Peyer's patch (tissue), 4 donors: Measurements from ENCODE around the gene TMED7.

Source experiments
- CTCF ChIP-seq, 6 experiments: fragments of 450-650 bp in 4 of 6; fragments of 200-600 bp in 2 of 6; sonication (generic) in 1 of 6; IDR thresholded peaks; one replicate each; pipeline ENCODE4 v1.5.1; 2017 to 2019; ENCODE audit warnings: antibody characterized with exemption in 6 of 6, mild to moderate bottlenecking in 3 of 6, moderate library complexity in 1 of 6
- POLR2A ChIP-seq, 2 donors: fragments of 450-650 bp; IDR thresholded peaks; one replicate each; pipeline ENCODE4 v1.5.1; 2017; ENCODE audit warnings: antibody characterized with exemption in 2 of 2, mild to moderate bottlenecking in 2 of 2, moderate library complexity in 2 of 2

- TF ChIP-seq POLR2A (IDR thresholded peaks at IDR 0.05) (no peak), CTCF (IDR thresholded peaks at IDR 0.05) (no peak)
These were observed 40.2 kb upstream of the TMED7 start for GRCh38 chr5:115666023-115666422.
